ENCODE measurements around the gene KRT13. TPM values are rescaled to one million over a fixed set of nuclear protein-coding genes. Genes with fewer than 3 reads are reported as not detected.

Gene KRT13
- total RNA-seq, 1 experiment from 2014 or later: not detected

- intact Hi-C loops (cut with micrococcal nuclease; ENCODE audit: unreplicated experiment): no loop called here
- H3K27ac ChIP-seq (ENCODE audit: low read depth, low read length, poor library complexity, severe bottlenecking): no peak overlapping the region
- TF ChIP-seq, protein P1, sequence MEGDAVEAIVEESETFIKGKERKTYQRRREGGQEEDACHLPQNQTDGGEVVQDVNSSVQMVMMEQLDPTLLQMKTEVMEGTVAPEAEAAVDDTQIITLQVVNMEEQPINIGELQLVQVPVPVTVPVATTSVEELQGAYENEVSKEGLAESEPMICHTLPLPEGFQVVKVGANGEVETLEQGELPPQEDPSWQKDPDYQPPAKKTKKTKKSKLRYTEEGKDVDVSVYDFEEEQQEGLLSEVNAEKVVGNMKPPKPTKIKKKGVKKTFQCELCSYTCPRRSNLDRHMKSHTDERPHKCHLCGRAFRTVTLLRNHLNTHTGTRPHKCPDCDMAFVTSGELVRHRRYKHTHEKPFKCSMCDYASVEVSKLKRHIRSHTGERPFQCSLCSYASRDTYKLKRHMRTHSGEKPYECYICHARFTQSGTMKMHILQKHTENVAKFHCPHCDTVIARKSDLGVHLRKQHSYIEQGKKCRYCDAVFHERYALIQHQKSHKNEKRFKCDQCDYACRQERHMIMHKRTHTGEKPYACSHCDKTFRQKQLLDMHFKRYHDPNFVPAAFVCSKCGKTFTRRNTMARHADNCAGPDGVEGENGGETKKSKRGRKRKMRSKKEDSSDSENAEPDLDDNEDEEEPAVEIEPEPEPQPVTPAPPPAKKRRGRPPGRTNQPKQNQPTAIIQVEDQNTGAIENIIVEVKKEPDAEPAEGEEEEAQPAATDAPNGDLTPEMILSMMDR (conservative IDR thresholded peaks at IDR 0.05; ENCODE audit: low read depth, low read length): no peak
- no peak for TF ChIP-seq EZH2 (IDR thresholded peaks at IDR 0.05; ENCODE audit: borderline replicate concordance, low read depth, low read length, poor library complexity, severe bottlenecking)
- POLR2A ChIA-PET (ENCODE audit: low non-redundant PET): no interaction called here
- H3K9me3 ChIP-seq (ENCODE audit: low read depth, low read length, poor library complexity, severe bottlenecking): no peaks in the 10 kb centered on the region
- no peaks in the 10 kb centered on the region for H3K4me1 ChIP-seq (ENCODE audit: insufficient read depth, low read length, poor library complexity, severe bottlenecking)
- no peak for DNase-seq (ENCODE audit: low spot score)
- CTCF ChIA-PET: no interaction called here
- no peak overlapping the region for H3K4me3 ChIP-seq (ENCODE audit: low read depth, low read length, poor library complexity, severe bottlenecking)
- no peaks in the 10 kb centered on the region for H3K27me3 ChIP-seq (replicated peaks; ENCODE audit: insufficient read depth, low read depth, low read length, poor library complexity)
- no TSS peak for BruUV-seq (replicated peaks)
- H3K36me3 ChIP-seq (ENCODE audit: insufficient read depth, low read length, poor library complexity, severe bottlenecking): no peaks in the 10 kb centered on the region
Observed at GRCh38 chr17:41524261-41524660, 18.8 kb upstream of the KRT13 start.

GRCh38 chr17:41523787-41524186, 18.4 kb upstream of the KRT13 start:
- ChIA-PET CTCF (no interaction called here), POLR2A (ENCODE audit: low non-redundant PET) (no interaction called here)
- intact Hi-C loops (cut with micrococcal nuclease; ENCODE audit: unreplicated experiment): no loop called here
- no peaks in the 10 kb centered on the region for H3K36me3 ChIP-seq (ENCODE audit: insufficient read depth, low read length, poor library complexity, severe bottlenecking)
- H3K4me1 ChIP-seq (ENCODE audit: insufficient read depth, low read length, poor library complexity, severe bottlenecking): no peaks in the 10 kb centered on the region
- no peak for DNase-seq (ENCODE audit: low spot score)
- H3K27ac ChIP-seq (ENCODE audit: low read depth, low read length, poor library complexity, severe bottlenecking): no peak overlapping the region
- TF ChIP-seq, protein P1 (conservative IDR thresholded peaks at IDR 0.05; ENCODE audit: low read depth, low read length): no peak
- TF ChIP-seq EZH2 (IDR thresholded peaks at IDR 0.05; ENCODE audit: borderline replicate concordance, low read depth, low read length, poor library complexity, severe bottlenecking): no peak
- H3K27me3 ChIP-seq (replicated peaks; ENCODE audit: insufficient read depth, low read depth, low read length, poor library complexity): no peaks in the 10 kb centered on the region
- no TSS peak for BruUV-seq (replicated peaks)
- H3K9me3 ChIP-seq (ENCODE audit: low read depth, low read length, poor library complexity, severe bottlenecking): no peaks in the 10 kb centered on the region
- no peak overlapping the region for H3K4me3 ChIP-seq (ENCODE audit: low read depth, low read length, poor library complexity, severe bottlenecking)

- H3K4me3 ChIP-seq (ENCODE audit: low read depth, low read length, poor library complexity, severe bottlenecking): no peak overlapping the region
- POLR2A ChIA-PET (ENCODE audit: low non-redundant PET): no interaction called here
- no peaks in the 10 kb centered on the region for H3K27me3 ChIP-seq (replicated peaks; ENCODE audit: insufficient read depth, low read depth, low read length, poor library complexity)
- BruUV-seq (replicated peaks): no TSS peak
- no peaks in the 10 kb centered on the region for H3K36me3 ChIP-seq (ENCODE audit: insufficient read depth, low read length, poor library complexity, severe bottlenecking)
- H3K9me3 ChIP-seq (ENCODE audit: low read depth, low read length, poor library complexity, severe bottlenecking): no peaks in the 10 kb centered on the region
- intact Hi-C loops (cut with micrococcal nuclease; ENCODE audit: unreplicated experiment): no loop called here
- no peak overlapping the region for H3K27ac ChIP-seq (ENCODE audit: low read depth, low read length, poor library complexity, severe bottlenecking)
- DNase-seq (ENCODE audit: low spot score): no peak
- H3K4me1 ChIP-seq (ENCODE audit: insufficient read depth, low read length, poor library complexity, severe bottlenecking): no peaks in the 10 kb centered on the region
- CTCF ChIA-PET: no interaction called here
- TF ChIP-seq, protein P1 (conservative IDR thresholded peaks at IDR 0.05; ENCODE audit: low read depth, low read length): no peak
- no peak for TF ChIP-seq EZH2 (IDR thresholded peaks at IDR 0.05; ENCODE audit: borderline replicate concordance, low read depth, low read length, poor library complexity, severe bottlenecking)
Observed at GRCh38 chr17:41523225-41523593, 17.8 kb upstream of the KRT13 start.

Data from A673 (cell line).